CD4-positive, alpha-beta T cell (primary cell): ENCODE data around the gene IL22RA2. TPM values are rescaled to one million over a fixed set of nuclear protein-coding genes. Genes with fewer than 3 reads are reported as not detected.

Experiments used
- ATAC-seq: fragments of 200-7000 bp; cut with Tn5 transposase; one replicate; pipeline ENCODE4 v1.10.0; 2022; ENCODE audit warnings: mild to moderate bottlenecking; ENCODE audit not compliant: poor library complexity
- CTCF ChIA-PET: fragments of 350-600 bp; sonication (Branson Sonifier 250); formaldehyde crosslinking; loops from one replicate; lab custom pipeline; 2021; ENCODE audit warnings: antibody characterized with exemption, inconsistent platforms; lab: Charles Lee
- POLR2A ChIA-PET: fragments of 350-600 bp; sonication (Branson Sonifier 250); formaldehyde crosslinking; loops from one replicate; lab custom pipeline; 2021; ENCODE audit warnings: antibody characterized with exemption, inconsistent platforms; lab: Charles Lee
- DNase-seq, 14 experiments: peaks; one replicate each; pipeline ENCODE4 v3.0.0-alpha.2; 2013 to 2020; ENCODE audit warnings: mixed read lengths in 2 of 14
- H3K27ac ChIP-seq, 2 donors: one replicate each; pipeline versions ENCODE4 v1.5.1 to v1.7.0; 2013; ENCODE audit warnings: low read length in 2 of 2, low read depth in 1 of 2, mild to moderate bottlenecking in 1 of 2
- H3K27me3 ChIP-seq, 2 experiments: 1 replicate in 1 of 2; 2 replicates in 1 of 2; pipeline versions ENCODE4 v1.6.1 to v1.7.0; 2013; ENCODE audit warnings: low read length in 2 of 2, control low read depth in 1 of 2, mild to moderate bottlenecking in 1 of 2, moderate library complexity in 1 of 2; ENCODE audit not compliant: insufficient read depth in 2 of 2, control insufficient read depth in 1 of 2
- H3K36me3 ChIP-seq: one replicate; pipeline ENCODE4 v1.6.1; 2013; ENCODE audit warnings: low read length, control low read depth; ENCODE audit not compliant: insufficient read depth
- H3K4me1 ChIP-seq: one replicate; pipeline ENCODE4 v1.6.1; 2013; ENCODE audit warnings: low read length, control low read depth; ENCODE audit not compliant: insufficient read depth
- H3K4me3 ChIP-seq: one replicate; pipeline ENCODE4 v1.5.1; 2013; ENCODE audit warnings: mild to moderate bottlenecking, low read length, moderate library complexity
- H3K9me3 ChIP-seq, 2 experiments: 1 replicate in 1 of 2; 2 replicates in 1 of 2; pipeline versions ENCODE4 v1.6.1 to v1.7.0; 2013; ENCODE audit warnings: low read length in 2 of 2, mild to moderate bottlenecking in 2 of 2, control low read depth in 1 of 2, moderate library complexity in 1 of 2; ENCODE audit not compliant: control insufficient read depth in 1 of 2, insufficient read depth in 1 of 2
- H3K27ac Mint-ChIP-seq: one replicate; pipeline ENCODE4 v1.8.0; 2020; ENCODE audit warnings: mixed read lengths
- H3K27me3 Mint-ChIP-seq: one replicate; pipeline ENCODE4 v1.8.0; 2021; ENCODE audit warnings: mixed read lengths
- H3K36me3 Mint-ChIP-seq: one replicate; pipeline ENCODE4 v1.8.0; 2021; ENCODE audit warnings: low read depth, mixed read lengths
- H3K4me1 Mint-ChIP-seq: one replicate; pipeline ENCODE4 v1.8.0; 2021; ENCODE audit warnings: low read depth, mixed read lengths
- H3K4me3 Mint-ChIP-seq: one replicate; pipeline ENCODE4 v1.8.0; 2020; ENCODE audit warnings: mild to moderate bottlenecking, mixed read lengths
- H3K9me3 Mint-ChIP-seq: one replicate; pipeline ENCODE4 v1.8.0; 2020; ENCODE audit warnings: mixed read lengths
- CTCF ChIP-seq: fragments of 200-600 bp; IDR thresholded peaks from one replicate; pipeline ENCODE4 v1.8.0; 2022; ENCODE audit warnings: antibody characterized with exemption, mild to moderate bottlenecking
- intact Hi-C, 2 experiments: fragments of 100-400 bp; cut with DNase I in 1 of 2; cut with micrococcal nuclease in 1 of 2; formaldehyde crosslinking; loops; one replicate each; pipeline versions ENCODE4 v1.15.1 to v1.9.0; 2023 to 2025; cut with DNase I, micrococcal nuclease
- total RNA-seq, 174 experiments: library from RNA in 2 of 174; stranded (reverse) in 2 of 174; gene quantifications; one replicate each; pipeline ENCODE4 v1.2.3 and lab custom pipeline; 2021 to 2026

Gene IL22RA2
- total RNA-seq, 2 experiments from 2014 or later, result not detected

- Mint-ChIP-seq H3K4me3 (no peak overlapping the region), H3K36me3 (no peaks in the 10 kb centered on the region), H3K4me1 (peaks cover 19% of the 10 kb centered on the region), H3K27ac (no peak overlapping the region), H3K27me3 (no peaks in the 10 kb centered on the region), H3K9me3 (no peaks in the 10 kb centered on the region)
- H3K36me3 ChIP-seq, result no peaks in the 10 kb centered on the region
- TF ChIP-seq CTCF, result no peak
- intact Hi-C loops, result no loop called here
- peak overlapping the region in 1 of 2 donors; percentile 19 for H3K27ac ChIP-seq
- CTCF ChIA-PET, result interaction anchor here (1.6 kb wide), 1 partner anchor 11 kb away, joined by 7 read pairs; no protein-coding TSS in a partner anchor
- H3K4me1 ChIP-seq, result peaks cover 26% of the 10 kb centered on the region
- ATAC-seq (peak; percentile 29), DNase-seq (peak in 3 of 14 experiments; percentile 33 to 48 (median 45))
- no peaks in the 10 kb centered on the region for H3K27me3 ChIP-seq
- H3K9me3 ChIP-seq, result no peaks in the 10 kb centered on the region
- no peak overlapping the region for H3K4me3 ChIP-seq
- POLR2A ChIA-PET, result interaction anchor here (1.1 kb wide), 1 partner anchor 10 kb away, joined by 5 read pairs; no protein-coding TSS in a partner anchor
Observed at GRCh38 chr6:137105375-137105774, 68.1 kb downstream of the IL22RA2 start.

- H3K4me1 ChIP-seq, result peaks cover 26% of the 10 kb centered on the region
- Mint-ChIP-seq H3K4me3 (no peak overlapping the region), H3K9me3 (no peaks in the 10 kb centered on the region), H3K27ac (no peak overlapping the region), H3K4me1 (peaks cover 19% of the 10 kb centered on the region), H3K27me3 (no peaks in the 10 kb centered on the region), H3K36me3 (no peaks in the 10 kb centered on the region)
- ATAC-seq (no peak), DNase-seq (no peak)
- TF ChIP-seq CTCF, result no peak
- POLR2A ChIA-PET, result no interaction called here
- H3K27me3 ChIP-seq, result no peaks in the 10 kb centered on the region
- intact Hi-C loops, result no loop called here
- H3K4me3 ChIP-seq, result no peak overlapping the region
- no peaks in the 10 kb centered on the region for H3K9me3 ChIP-seq
- CTCF ChIA-PET, result interaction anchor here (1.6 kb wide), 1 partner anchor 11 kb away, joined by 7 read pairs; no protein-coding TSS in a partner anchor
- H3K36me3 ChIP-seq, result no peaks in the 10 kb centered on the region
- H3K27ac ChIP-seq, result no peak overlapping the region
Observed at GRCh38 chr6:137104926-137105325, 68.5 kb downstream of the IL22RA2 start.

- H3K36me3 Mint-ChIP-seq, result no peaks in the 10 kb centered on the region
- no peaks in the 10 kb centered on the region for H3K9me3 Mint-ChIP-seq
- ChIA-PET POLR2A (interaction anchor here (0.6 kb wide), 1 partner anchor 261 kb away, joined by 3 read pairs; no protein-coding TSS in a partner anchor), CTCF (no interaction called here)
- peaks cover 19% of the 10 kb centered on the region for H3K4me1 Mint-ChIP-seq
- H3K27me3 ChIP-seq, result no peaks in the 10 kb centered on the region
- no peak for ATAC-seq
- H3K36me3 ChIP-seq, result no peaks in the 10 kb centered on the region
- no peak overlapping the region for H3K4me3 Mint-ChIP-seq
- H3K27ac ChIP-seq, result no peak overlapping the region
- H3K9me3 ChIP-seq, result no peaks in the 10 kb centered on the region
- intact Hi-C loops, result no loop called here
- H3K27me3 Mint-ChIP-seq, result no peaks in the 10 kb centered on the region
- H3K4me1 ChIP-seq, result peaks cover 26% of the 10 kb centered on the region
- peak in 3 of 14 experiments; percentile 35 to 64 (median 47) for DNase-seq
- no peak overlapping the region for H3K4me3 ChIP-seq
- TF ChIP-seq CTCF, result no peak
- H3K27ac Mint-ChIP-seq, result no peak overlapping the region
Observed at GRCh38 chr6:137102851-137103492, 70.5 kb downstream of the IL22RA2 start.
